SU-DHL-6 (cell line): Measurements from ENCODE around the gene BUD13.

Experiments
- H2AFZ ChIP-seq: fragments of 200-600 bp; sonication (generic); 2 replicates; pipeline ENCODE4 v1.6.1; 2014; ENCODE audit warnings: low read depth, mild to moderate bottlenecking, moderate library complexity, mixed read lengths, antibody characterized with exemption, low read length; ENCODE audit not compliant: severe bottlenecking
- H3F3A ChIP-seq: fragments of 200-600 bp; shearing (Covaris generic); 2 replicates; pipeline ENCODE4 v1.6.0; 2016; ENCODE audit warnings: antibody characterized with exemption, mild to moderate bottlenecking; ENCODE audit not compliant: insufficient read depth
- H3K27ac ChIP-seq: fragments of 200-600 bp; sonication (generic); 2 replicates; pipeline ENCODE4 v1.5.1; 2016; ENCODE audit warnings: low read depth, mild to moderate bottlenecking, low read length, moderate library complexity, mixed read lengths
- H3K27me3 ChIP-seq: fragments of 200-600 bp; sonication (generic), shearing (Covaris generic); 2 replicates; pipeline ENCODE4 v1.6.0; 2014; ENCODE audit warnings: mild to moderate bottlenecking, low read length
- H3K36me3 ChIP-seq: fragments of 200-600 bp; sonication (generic); 2 replicates; pipeline ENCODE4 v1.6.1; 2014; ENCODE audit warnings: mild to moderate bottlenecking, low read length, mixed read lengths
- H3K4me2 ChIP-seq: fragments of 300-600, 200-600 bp; shearing (Covaris generic), sonication (generic); 2 replicates; pipeline ENCODE4 v1.6.0; 2014; ENCODE audit warnings: low read length, low read depth, mild to moderate bottlenecking; ENCODE audit not compliant: poor library complexity, severe bottlenecking
- H3K4me3 ChIP-seq: fragments of 200-600 bp; sonication (generic); 2 replicates; pipeline ENCODE4 v1.5.1; 2014; ENCODE audit warnings: antibody characterized with exemption, low read length, mild to moderate bottlenecking, mixed read lengths; ENCODE audit not compliant: insufficient read depth, poor library complexity, severe bottlenecking
- H3K79me2 ChIP-seq: fragments of 200-600 bp; sonication (generic); 2 replicates; pipeline ENCODE4 v1.6.1; 2014; ENCODE audit warnings: mild to moderate bottlenecking, low read length, moderate library complexity; ENCODE audit not compliant: insufficient read depth
- H3K9ac ChIP-seq: fragments of 200-600 bp; sonication (generic); 2 replicates; pipeline ENCODE4 v1.7.0; 2014; ENCODE audit warnings: mild to moderate bottlenecking, low read length
- H3K9me2 ChIP-seq: fragments of 200-600 bp; sonication (generic); replicated peaks from 2 replicates; pipeline ENCODE4 v1.6.1; 2014; ENCODE audit warnings: low read length; ENCODE audit not compliant: insufficient read depth
- H3K9me3 ChIP-seq: fragments of 200-600 bp; sonication (generic); 2 replicates; pipeline ENCODE4 v1.6.1; 2014; ENCODE audit warnings: low read length, mixed read lengths; ENCODE audit not compliant: insufficient read depth
- H4K20me1 ChIP-seq: fragments of 200-600 bp; sonication (generic); 2 replicates; pipeline ENCODE4 v1.6.1; 2014; ENCODE audit warnings: low read depth, mild to moderate bottlenecking, antibody characterized with exemption, low read length, moderate library complexity, mixed read lengths
- EZH2phosphoT487 ChIP-seq: fragments of 200-600 bp; sonication (generic), shearing (Covaris generic); conservative IDR thresholded peaks from 2 replicates; pipeline ENCODE4 v1.6.1; 2018; ENCODE audit warnings: mild to moderate bottlenecking, antibody characterized with exemption, low read length, moderate library complexity, mixed read lengths
- TF ChIP-seq, protein P1 (sequence below): fragments of 200-600 bp; sonication (generic); IDR thresholded peaks from one replicate; pipeline ENCODE4 v1.5.1; 2017; ENCODE audit warnings: antibody characterized with exemption, mild to moderate bottlenecking, low read length, moderate library complexity; ENCODE audit not compliant: insufficient read depth, poor library complexity, severe bottlenecking

The BUD13 gene

DNA sequence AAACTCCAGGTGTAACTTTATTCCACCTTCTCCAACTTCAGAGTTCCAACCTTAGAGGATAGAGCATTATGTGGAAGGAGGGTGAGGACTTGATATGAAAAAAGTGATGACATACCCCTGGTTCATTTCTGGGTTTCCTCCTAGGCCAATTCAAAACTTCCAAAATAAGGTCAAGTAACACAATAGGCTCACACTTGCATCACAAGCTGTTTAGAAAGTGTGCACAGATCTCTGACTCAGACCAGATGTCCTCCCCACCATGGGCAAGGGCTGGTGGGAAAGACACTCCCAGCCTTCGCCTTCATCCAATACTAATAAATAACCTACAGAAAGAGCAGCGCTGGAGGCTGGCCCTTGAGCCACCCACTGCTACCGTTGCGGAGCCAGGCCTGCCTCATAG lies 5.8 kb upstream of the BUD13 start:
- H3K4me2 ChIP-seq: no peak overlapping the region
- no peak overlapping the region for H3K9ac ChIP-seq
- H3F3A ChIP-seq: peaks cover 34% of the 10 kb centered on the region
- no peaks in the 10 kb centered on the region for H3K27me3 ChIP-seq
- H3K36me3 ChIP-seq: peaks cover 24% of the 10 kb centered on the region; the same call in 1 of the 2 replicates
- H3K27ac ChIP-seq: no peak overlapping the region
- no peaks in the 10 kb centered on the region for H3K9me2 ChIP-seq
- no peak overlapping the region for H2AFZ ChIP-seq
- no peak for TF ChIP-seq EZH2phosphoT487
- TF ChIP-seq, protein P1, sequence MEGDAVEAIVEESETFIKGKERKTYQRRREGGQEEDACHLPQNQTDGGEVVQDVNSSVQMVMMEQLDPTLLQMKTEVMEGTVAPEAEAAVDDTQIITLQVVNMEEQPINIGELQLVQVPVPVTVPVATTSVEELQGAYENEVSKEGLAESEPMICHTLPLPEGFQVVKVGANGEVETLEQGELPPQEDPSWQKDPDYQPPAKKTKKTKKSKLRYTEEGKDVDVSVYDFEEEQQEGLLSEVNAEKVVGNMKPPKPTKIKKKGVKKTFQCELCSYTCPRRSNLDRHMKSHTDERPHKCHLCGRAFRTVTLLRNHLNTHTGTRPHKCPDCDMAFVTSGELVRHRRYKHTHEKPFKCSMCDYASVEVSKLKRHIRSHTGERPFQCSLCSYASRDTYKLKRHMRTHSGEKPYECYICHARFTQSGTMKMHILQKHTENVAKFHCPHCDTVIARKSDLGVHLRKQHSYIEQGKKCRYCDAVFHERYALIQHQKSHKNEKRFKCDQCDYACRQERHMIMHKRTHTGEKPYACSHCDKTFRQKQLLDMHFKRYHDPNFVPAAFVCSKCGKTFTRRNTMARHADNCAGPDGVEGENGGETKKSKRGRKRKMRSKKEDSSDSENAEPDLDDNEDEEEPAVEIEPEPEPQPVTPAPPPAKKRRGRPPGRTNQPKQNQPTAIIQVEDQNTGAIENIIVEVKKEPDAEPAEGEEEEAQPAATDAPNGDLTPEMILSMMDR: no peak
- no peaks in the 10 kb centered on the region for H4K20me1 ChIP-seq
- no peaks in the 10 kb centered on the region for H3K9me3 ChIP-seq
- no peaks in the 10 kb centered on the region for H3K79me2 ChIP-seq
- H3K4me3 ChIP-seq: no peak overlapping the region

DNA sequence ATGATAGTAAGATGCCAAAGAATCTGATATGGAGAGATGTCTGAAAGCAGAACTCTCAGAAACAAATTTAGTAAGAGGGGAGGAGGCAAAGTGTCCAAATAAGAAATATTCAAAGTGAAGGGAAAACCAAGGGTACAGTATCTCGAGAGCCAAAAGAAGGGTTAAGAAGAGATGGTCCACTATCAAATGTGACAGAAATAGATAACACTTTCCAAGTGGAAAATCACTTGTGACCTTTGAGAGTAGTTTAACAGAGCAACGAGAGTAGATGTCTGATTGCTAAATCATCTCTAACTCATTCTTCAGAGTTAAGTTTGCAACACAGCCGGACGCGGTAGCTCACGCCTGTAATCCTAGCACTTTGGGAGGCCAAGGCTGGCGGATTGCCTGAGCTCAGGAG lies 4.3 kb upstream of the BUD13 start:
- Histone ChIP-seq H3K9me3 (no peaks in the 10 kb centered on the region), H3K79me2 (peaks cover 5% of the 10 kb centered on the region), H3K27ac (no peak overlapping the region), H3K9me2 (no peaks in the 10 kb centered on the region), H3K4me3 (no peak overlapping the region), H2AFZ (no peak overlapping the region), H3K36me3 (peaks cover 21% of the 10 kb centered on the region; the same call in 1 of the 2 replicates), H3F3A (peaks cover 39% of the 10 kb centered on the region), H3K27me3 (no peaks in the 10 kb centered on the region), H3K4me2 (no peak overlapping the region), H4K20me1 (no peaks in the 10 kb centered on the region), H3K9ac (no peak overlapping the region)
- TF ChIP-seq, protein P1: no peak

DNA sequence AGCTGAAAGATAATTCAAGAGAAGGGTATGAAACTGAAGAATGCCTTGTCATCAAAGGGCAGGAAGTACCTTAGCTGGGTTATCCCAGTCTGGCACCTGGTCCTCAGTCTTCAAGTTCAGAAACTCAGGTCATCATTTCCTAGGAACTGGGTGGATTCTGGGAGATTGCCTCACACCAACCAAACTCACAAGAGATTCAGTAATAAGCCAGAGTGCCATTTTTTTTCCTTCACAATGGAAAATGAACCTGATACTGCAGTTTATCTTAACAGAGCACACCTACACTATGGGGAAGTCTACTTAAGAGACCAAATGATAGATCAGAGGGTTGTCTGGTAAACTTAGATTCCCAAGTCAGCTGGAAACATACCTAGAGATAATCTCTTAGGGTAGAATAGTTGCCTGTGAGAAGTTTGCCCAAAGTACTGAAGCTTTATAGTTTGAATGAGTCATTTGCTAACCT lies 3.8 kb upstream of the BUD13 start:
- H3K4me3 ChIP-seq: no peak overlapping the region
- H3K9me2 ChIP-seq: no peaks in the 10 kb centered on the region
- TF ChIP-seq, protein P1: no peak
- TF ChIP-seq EZH2phosphoT487: no peak
- peaks cover 20% of the 10 kb centered on the region; the same call in 1 of the 2 replicates for H3K36me3 ChIP-seq
- H3F3A ChIP-seq: peaks cover 39% of the 10 kb centered on the region
- no peak overlapping the region for H3K27ac ChIP-seq
- H3K4me2 ChIP-seq: no peak overlapping the region
- H4K20me1 ChIP-seq: no peaks in the 10 kb centered on the region
- peaks cover 10% of the 10 kb centered on the region for H3K79me2 ChIP-seq
- H3K9me3 ChIP-seq: no peaks in the 10 kb centered on the region
- no peak overlapping the region for H2AFZ ChIP-seq
- H3K27me3 ChIP-seq: no peaks in the 10 kb centered on the region
- no peak overlapping the region for H3K9ac ChIP-seq

DNA sequence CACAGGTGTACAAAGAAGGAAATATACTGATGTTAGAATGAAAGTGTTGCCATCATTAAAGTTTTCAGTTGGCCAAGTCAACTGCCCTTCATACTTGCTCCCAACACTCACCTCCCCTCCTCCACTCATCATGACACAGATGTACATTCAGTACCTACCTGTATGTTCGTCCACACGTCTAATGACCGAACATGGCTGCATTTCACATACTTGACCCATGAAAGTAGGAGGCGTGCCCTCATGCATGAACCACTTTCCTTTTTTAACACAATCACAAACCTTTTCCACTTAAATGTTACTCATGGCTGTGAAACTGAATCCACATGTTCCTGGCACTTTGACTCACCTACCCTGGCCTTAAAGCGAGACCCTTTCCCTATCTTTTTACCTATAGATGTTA lies 3.2 kb upstream of the BUD13 start:
- Histone ChIP-seq H3K27me3 (no peaks in the 10 kb centered on the region), H2AFZ (no peak overlapping the region), H4K20me1 (no peaks in the 10 kb centered on the region), H3K9me3 (no peaks in the 10 kb centered on the region), H3K9me2 (no peaks in the 10 kb centered on the region), H3K9ac (no peak overlapping the region), H3K79me2 (peaks cover 15% of the 10 kb centered on the region), H3K4me2 (no peak overlapping the region), H3F3A (peaks cover 39% of the 10 kb centered on the region), H3K27ac (no peak overlapping the region), H3K36me3 (peaks cover 15% of the 10 kb centered on the region; the same call in 1 of the 2 replicates), H3K4me3 (no peak overlapping the region)
- TF ChIP-seq, protein P1: no peak
- no peak for TF ChIP-seq EZH2phosphoT487
